Keratinocyte (primary cell): ENCODE results near the gene KDM1B.
"Not testable (repeated sequence)": the region's sequence is repeated elsewhere in the genome, so short reads cannot be mapped to it uniquely, and the experiment has no call there.

Experiments used
- EZH2 ChIP-seq: IDR thresholded peaks from one replicate; pipeline ENCODE4 v1.6.1; 2012; ENCODE audit warnings: inconsistent platforms, mild to moderate bottlenecking, low read length, moderate library complexity
- TF ChIP-seq, protein P1 (sequence below), 3 experiments: IDR thresholded peaks in 1 of 3; conservative IDR thresholded peaks in 1 of 3; optimal IDR thresholded peaks in 1 of 3; 2 replicates in 2 of 3; 3 replicates in 1 of 3; pipeline versions ENCODE3 to v1.5.1; 2011; ENCODE audit warnings: low read length in 3 of 3, mild to moderate bottlenecking in 3 of 3, moderate library complexity in 2 of 3, control low read depth in 1 of 3, inconsistent platforms in 1 of 3; ENCODE audit not compliant: insufficient read depth in 2 of 3; ENCODE audit errors: extremely low read depth in 1 of 3

DNA sequence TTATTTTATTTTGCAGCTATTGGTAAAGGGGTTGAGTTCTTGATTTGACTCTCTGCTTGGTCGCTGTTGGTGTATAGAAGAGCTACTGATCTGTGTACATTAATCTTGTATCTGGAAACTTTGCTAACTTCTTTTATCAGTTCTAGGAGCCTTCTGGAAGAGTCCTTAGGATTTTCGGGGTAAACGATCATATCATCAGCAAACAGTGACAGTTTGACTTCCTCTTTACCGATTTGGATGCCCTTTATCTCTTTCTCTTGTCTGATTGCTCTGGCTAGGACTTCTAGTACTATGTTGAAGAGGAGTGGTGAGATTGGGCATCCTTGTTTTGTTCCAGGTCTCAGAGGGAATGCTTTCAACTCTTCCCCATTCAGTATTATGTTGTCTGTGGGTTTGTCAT, 21.0 kb downstream of the KDM1B start:
- TF ChIP-seq, protein P1, sequence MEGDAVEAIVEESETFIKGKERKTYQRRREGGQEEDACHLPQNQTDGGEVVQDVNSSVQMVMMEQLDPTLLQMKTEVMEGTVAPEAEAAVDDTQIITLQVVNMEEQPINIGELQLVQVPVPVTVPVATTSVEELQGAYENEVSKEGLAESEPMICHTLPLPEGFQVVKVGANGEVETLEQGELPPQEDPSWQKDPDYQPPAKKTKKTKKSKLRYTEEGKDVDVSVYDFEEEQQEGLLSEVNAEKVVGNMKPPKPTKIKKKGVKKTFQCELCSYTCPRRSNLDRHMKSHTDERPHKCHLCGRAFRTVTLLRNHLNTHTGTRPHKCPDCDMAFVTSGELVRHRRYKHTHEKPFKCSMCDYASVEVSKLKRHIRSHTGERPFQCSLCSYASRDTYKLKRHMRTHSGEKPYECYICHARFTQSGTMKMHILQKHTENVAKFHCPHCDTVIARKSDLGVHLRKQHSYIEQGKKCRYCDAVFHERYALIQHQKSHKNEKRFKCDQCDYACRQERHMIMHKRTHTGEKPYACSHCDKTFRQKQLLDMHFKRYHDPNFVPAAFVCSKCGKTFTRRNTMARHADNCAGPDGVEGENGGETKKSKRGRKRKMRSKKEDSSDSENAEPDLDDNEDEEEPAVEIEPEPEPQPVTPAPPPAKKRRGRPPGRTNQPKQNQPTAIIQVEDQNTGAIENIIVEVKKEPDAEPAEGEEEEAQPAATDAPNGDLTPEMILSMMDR (optimal IDR thresholded peaks at IDR 0.05 in 1 of 3, IDR thresholded peaks at IDR 0.05 in 1 of 3, conservative IDR thresholded peaks at IDR 0.05 in 1 of 3; ENCODE audit: extremely low read depth in 1 of 3, insufficient read depth in 2 of 3, low read length in 3 of 3): not testable (repeated sequence)
- not testable (repeated sequence) for TF ChIP-seq EZH2
